Kidney epithelial cell (primary cell): Measurements from ENCODE around the gene MYLK. TPM values are rescaled to one million over a fixed set of nuclear protein-coding genes. Genes with fewer than 3 reads are reported as not detected.

Experiments
- DNase-seq: peaks from one replicate; pipeline ENCODE4 v3.0.0-alpha.2; 2010; ENCODE audit warnings: low read depth
- H3K27me3 ChIP-seq: 2 replicates; pipeline ENCODE4 v1.6.0; 2011; ENCODE audit warnings: low read length; ENCODE audit not compliant: control insufficient read depth, insufficient read depth
- H3K36me3 ChIP-seq: 2 replicates; pipeline ENCODE4 v1.5.1; 2011; ENCODE audit warnings: low read length; ENCODE audit not compliant: control insufficient read depth, insufficient read depth
- H3K4me3 ChIP-seq: 2 replicates; pipeline ENCODE4 v1.5.1; 2011; ENCODE audit warnings: low read depth, mild to moderate bottlenecking, control low read depth, low read length
- CTCF ChIP-seq: IDR thresholded peaks from 2 replicates; pipeline ENCODE4 v1.5.1; 2011; ENCODE audit warnings: mild to moderate bottlenecking, moderate library complexity, low read length, control low read depth, inconsistent platforms; ENCODE audit not compliant: insufficient read depth, poor library complexity, severe bottlenecking
- total RNA-seq: library from RNA; depleted of rRNA; stranded (reverse); fragments of >200 nt; gene quantifications from 2 replicates; pipeline ENCODE4 v1.2.3, GENCODE V29; 2015

Gene MYLK
- total RNA-seq, 1 donor from 2014 or later: 49.7 TPM

DNA sequence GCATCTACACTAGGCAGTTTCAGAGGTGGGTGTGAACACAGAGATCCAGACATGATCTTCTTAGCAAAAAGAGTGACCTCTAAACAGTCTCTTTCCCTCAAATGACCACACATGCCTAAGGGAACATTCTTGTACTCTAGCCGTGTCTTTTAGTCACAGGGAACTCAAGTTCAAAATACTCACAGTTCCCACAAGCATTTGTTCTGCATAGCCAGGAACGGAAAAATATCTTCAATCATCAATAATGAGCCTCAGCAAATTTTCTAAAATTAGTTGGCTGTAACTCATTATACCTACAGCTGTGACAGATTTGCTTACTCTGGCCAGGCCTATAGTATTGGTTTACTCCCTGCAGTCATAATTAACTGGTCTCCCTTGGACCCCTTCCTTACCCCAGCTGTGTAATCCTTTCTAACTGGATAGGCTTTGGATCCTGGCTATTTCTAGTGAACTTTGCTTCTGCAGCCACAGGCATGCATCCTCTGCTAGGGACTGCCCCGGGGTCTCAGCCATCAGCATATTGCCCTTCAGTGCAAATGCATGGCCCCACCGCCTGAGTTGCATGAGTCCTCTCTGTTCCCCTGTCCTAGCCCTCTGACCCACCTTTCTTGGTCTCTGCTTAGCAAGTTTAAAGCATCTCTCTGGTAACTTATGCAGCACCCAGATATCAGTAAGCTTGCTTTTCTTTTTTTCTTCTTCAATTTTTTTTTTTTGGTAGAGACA lies 243.2 kb downstream of the MYLK start:
- TF ChIP-seq CTCF: no peak
- Histone ChIP-seq H3K4me3 (no peak overlapping the region), H3K36me3 (peaks cover 2% of the 10 kb centered on the region), H3K27me3 (no peaks in the 10 kb centered on the region)
- DNase-seq: no peak

GRCh38 chr3:123640311-123640710 lies 243.8 kb downstream of the MYLK start:
- H3K4me3 ChIP-seq: no peak overlapping the region
- no peaks in the 10 kb centered on the region for H3K27me3 ChIP-seq
- no peak for TF ChIP-seq CTCF
- peaks cover 2% of the 10 kb centered on the region for H3K36me3 ChIP-seq
- DNase-seq: no peak

DNA sequence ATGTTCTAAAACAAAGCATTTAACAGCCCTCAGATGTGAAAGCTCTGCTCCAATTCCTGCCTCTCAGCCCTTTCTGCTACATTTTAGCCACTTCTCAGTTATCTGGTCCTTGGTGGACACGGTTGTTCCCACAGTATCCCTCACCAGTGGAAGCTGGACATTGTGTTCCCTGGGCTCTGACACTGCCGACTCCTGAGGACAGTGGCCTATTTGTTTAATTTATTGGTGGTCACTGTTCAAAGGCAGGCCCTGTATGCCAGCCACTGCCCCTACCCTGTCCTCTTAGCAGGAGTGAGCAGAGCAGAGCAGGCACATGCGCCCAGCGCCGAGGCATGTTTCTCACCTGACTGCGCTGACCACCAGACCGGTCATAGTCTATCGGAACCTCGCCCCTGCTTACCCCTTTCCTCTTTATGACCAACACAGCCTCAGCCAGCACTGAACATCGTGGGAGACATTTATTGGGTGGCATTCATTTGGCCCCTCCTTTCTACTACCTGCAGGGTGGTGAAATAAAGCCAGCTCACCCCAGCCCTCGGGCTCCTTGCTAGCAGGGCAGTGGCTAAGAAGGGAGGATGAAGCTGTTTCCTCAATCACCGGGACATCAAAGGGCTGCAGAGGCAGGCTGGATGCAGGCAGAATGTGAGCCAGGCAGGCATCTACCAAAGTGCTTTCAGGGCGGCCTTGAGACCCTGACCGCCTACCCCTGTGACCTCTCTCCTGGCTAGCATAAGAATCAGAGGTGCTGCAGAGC lies 245.0 kb downstream of the MYLK start:
- no peak overlapping the region for H3K4me3 ChIP-seq
- no peaks in the 10 kb centered on the region for H3K27me3 ChIP-seq
- DNase-seq: no peak
- no peak for TF ChIP-seq CTCF
- H3K36me3 ChIP-seq: peaks cover 2% of the 10 kb centered on the region

GRCh38 chr3:123637841-123638240 lies 246.3 kb downstream of the MYLK start:
- no peak for DNase-seq
- H3K27me3 ChIP-seq: no peaks in the 10 kb centered on the region
- no peak for TF ChIP-seq CTCF
- H3K36me3 ChIP-seq: peaks cover 2% of the 10 kb centered on the region
- H3K4me3 ChIP-seq: no peak overlapping the region

DNA sequence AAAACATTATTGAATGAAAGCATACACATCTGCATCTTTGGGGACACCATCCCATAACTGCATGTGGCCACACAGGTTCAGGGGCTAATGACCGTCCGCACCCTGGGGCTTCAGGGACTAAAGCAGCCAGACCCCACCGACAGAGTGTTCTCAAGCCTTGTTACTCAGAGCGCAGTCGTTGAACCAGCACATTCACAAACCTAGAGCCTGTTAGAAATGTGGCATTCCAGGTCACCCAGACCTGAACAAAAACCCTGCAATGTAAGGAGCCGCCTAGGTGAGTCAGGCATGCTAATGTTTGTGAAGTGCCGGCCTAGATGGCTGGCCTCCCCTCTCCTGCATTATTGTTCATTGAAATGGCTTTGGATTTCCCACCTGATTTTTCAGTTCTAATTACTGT lies 247.0 kb downstream of the MYLK start:
- TF ChIP-seq CTCF: no peak
- DNase-seq: peak; percentile 53
- Histone ChIP-seq H3K4me3 (no peak overlapping the region), H3K27me3 (no peaks in the 10 kb centered on the region), H3K36me3 (peaks cover 2% of the 10 kb centered on the region)
